Activated CD4-positive, alpha-beta memory T cell treated with anti-CD3 and anti-CD28 coated beads, Interleukin-2, amount 10 ng/mL, durations not matched to agents 7 days and 5 days (primary cell): ENCODE results near the gene KBTBD13. TPM values are rescaled to one million over a fixed set of nuclear protein-coding genes. Genes with fewer than 3 reads are reported as not detected.
"Not testable (repeated sequence)": the region's sequence is repeated elsewhere in the genome, so short reads cannot be mapped to it uniquely, and the experiment has no call there.

ENCODE experiments used
- CTCF ChIA-PET: fragments of 350-600 bp; sonication (Branson Sonifier 250); formaldehyde crosslinking; loops from one replicate; lab custom pipeline; 2021; ENCODE audit warnings: antibody characterized with exemption, inconsistent platforms; lab: Charles Lee
- POLR2A ChIA-PET: fragments of 350-600 bp; sonication (Branson Sonifier 250); formaldehyde crosslinking; loops from one replicate; lab custom pipeline; 2021; ENCODE audit warnings: antibody characterized with exemption; lab: Charles Lee
- DNase-seq: peaks from one replicate; pipeline ENCODE4 v3.0.0-alpha.2; 2020
- H3K27ac Mint-ChIP-seq: one replicate; pipeline ENCODE4 v1.8.0; 2021; ENCODE audit warnings: mild to moderate bottlenecking, mixed read lengths
- H3K27me3 Mint-ChIP-seq: one replicate; pipeline ENCODE4 v1.8.0; 2021; ENCODE audit warnings: mixed read lengths
- H3K36me3 Mint-ChIP-seq: one replicate; pipeline ENCODE4 v1.8.0; 2021; ENCODE audit warnings: low read depth, mixed read lengths
- H3K4me1 Mint-ChIP-seq: one replicate; pipeline ENCODE4 v1.8.0; 2021; ENCODE audit warnings: mixed read lengths
- H3K4me3 Mint-ChIP-seq: one replicate; pipeline ENCODE4 v1.8.0; 2021; ENCODE audit warnings: mild to moderate bottlenecking, mixed read lengths
- H3K9me3 Mint-ChIP-seq: one replicate; pipeline ENCODE4 v1.8.0; 2021; ENCODE audit warnings: mixed read lengths
- total RNA-seq, 2 experiments: library from RNA; stranded (reverse); gene quantifications; one replicate each; pipeline ENCODE4 v1.2.3, GENCODE V29; 2021

The KBTBD13 gene
- total RNA-seq, 2 experiments from 2014 or later = not detected

DNA sequence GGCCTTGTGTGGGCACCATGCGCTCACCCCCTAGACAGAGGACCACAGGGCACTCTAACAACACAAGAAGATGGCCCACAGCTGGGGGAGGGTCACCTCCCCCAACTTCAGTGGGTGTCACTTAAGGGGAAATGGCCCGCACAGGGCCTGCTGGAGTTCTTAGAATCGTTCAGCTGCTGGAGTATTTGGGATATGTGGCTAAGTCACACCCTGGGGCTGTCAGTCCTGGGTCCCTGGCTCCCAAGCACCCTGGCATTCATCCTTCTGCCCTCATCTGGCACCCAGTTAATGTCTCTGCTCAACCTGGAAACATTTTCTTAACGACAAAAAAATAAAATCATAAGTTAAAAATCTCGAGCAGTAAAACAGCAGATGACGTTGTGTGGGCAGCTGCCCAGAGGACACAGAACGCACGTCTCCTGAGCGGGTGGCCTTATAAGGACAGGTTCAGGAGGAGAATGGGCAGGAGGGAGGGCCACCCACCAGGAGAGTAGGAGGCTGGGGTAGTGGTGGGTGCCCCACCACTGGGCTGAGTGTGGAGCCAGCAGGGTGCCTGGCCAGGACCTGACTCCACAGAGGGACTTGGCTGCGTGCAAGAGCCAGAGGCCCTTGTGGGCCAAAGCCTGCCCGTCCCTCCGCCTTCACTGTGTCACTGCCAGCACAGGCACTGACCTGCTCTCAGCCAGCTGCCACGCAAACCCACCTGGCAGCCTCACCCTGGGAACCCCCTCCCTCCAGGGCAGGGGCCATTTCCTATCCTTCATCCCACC, 11.5 kb downstream of the KBTBD13 start:
- ChIA-PET POLR2A (no interaction called here), CTCF (interaction anchor here (0.9 to 2.0 kb wide), 2 partner anchors 10 to 14 kb away, joined by 3 to 8 read pairs; no protein-coding TSS in a partner anchor)
- H3K4me1 Mint-ChIP-seq = peaks cover under 1% of the 10 kb centered on the region

GRCh38 chr15:65088643-65089021, 12.1 kb downstream of the KBTBD13 start:
- ChIA-PET CTCF (no interaction called here), POLR2A (no interaction called here)
- Mint-ChIP-seq H3K36me3 (no peaks in the 10 kb centered on the region), H3K9me3 (no peaks in the 10 kb centered on the region), H3K4me1 (no peaks in the 10 kb centered on the region), H3K4me3 (no peak overlapping the region), H3K27ac (no peak overlapping the region), H3K27me3 (peaks cover 11% of the 10 kb centered on the region)
- DNase-seq = no peak

More for the DNA sequence above, 11.5 kb downstream of the KBTBD13 start:
- H3K27me3 Mint-ChIP-seq = peaks cover 15% of the 10 kb centered on the region
- no peak overlapping the region for H3K4me3 Mint-ChIP-seq
- H3K27ac Mint-ChIP-seq = no peak overlapping the region
- no peak for DNase-seq
- no peaks in the 10 kb centered on the region for H3K9me3 Mint-ChIP-seq
- H3K36me3 Mint-ChIP-seq = no peaks in the 10 kb centered on the region

- H3K27me3 Mint-ChIP-seq = peaks cover 4% of the 10 kb centered on the region
- H3K4me3 Mint-ChIP-seq = no peak overlapping the region
- CTCF ChIA-PET = interaction anchor here (1.2 kb wide), 1 partner anchor 20 kb away, joined by 3 read pairs; no protein-coding TSS in a partner anchor
- H3K27ac Mint-ChIP-seq = no peak overlapping the region
- no peaks in the 10 kb centered on the region for H3K4me1 Mint-ChIP-seq
- DNase-seq = no peak
- POLR2A ChIA-PET = no interaction called here
- no peaks in the 10 kb centered on the region for H3K36me3 Mint-ChIP-seq
- no peaks in the 10 kb centered on the region for H3K9me3 Mint-ChIP-seq
Observed at GRCh38 chr15:65089206-65089824, 12.8 kb downstream of the KBTBD13 start.

DNA sequence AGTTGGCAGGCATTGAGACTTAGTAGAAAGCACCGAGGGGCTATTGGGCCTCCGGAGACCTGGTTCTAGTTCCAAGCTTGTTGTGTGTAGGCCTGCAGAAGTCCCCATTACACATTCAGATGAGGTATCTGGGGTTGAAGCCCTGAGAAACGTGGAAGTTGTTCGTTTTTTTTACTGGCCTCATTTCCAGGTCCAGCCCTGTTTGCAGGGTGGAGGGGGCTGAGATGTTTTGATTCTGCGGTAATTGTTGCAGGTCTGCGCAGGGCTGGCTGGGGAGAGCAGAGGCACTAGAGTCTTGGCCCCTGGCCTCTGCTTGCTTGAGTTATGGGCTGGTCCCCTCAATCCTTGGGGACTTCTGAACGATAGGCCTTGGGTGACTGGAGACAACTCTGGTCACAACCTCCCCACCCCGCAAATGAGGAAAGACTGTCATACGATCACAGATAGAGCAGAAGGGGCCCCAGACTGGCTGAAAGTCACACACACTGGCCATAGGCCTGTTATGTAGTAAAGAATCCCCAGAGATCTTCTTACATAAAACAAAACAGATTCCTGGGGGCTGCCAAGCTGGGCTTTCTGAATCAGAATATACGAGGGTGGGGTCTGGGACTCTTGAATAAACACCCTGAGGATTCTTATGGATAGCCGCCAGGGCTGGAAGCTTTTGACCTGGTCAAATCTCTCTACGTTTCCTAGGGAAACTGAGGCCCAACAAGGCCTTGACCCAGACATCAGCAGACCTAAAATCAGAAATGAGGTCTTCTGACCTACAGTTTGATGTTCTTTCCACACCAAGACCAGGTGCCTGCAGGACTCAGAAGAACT, 15.6 kb downstream of the KBTBD13 start:
- no peak for DNase-seq
- ChIA-PET CTCF (interaction anchor here (2.1 kb wide), 1 partner anchor 9 kb away, joined by 7 read pairs; no protein-coding TSS in a partner anchor), POLR2A (no interaction called here)
- Mint-ChIP-seq H3K27me3 (no peaks in the 10 kb centered on the region), H3K36me3 (no peaks in the 10 kb centered on the region), H3K4me3 (no peak overlapping the region), H3K4me1 (no peaks in the 10 kb centered on the region), H3K27ac (no peak overlapping the region), H3K9me3 (no peaks in the 10 kb centered on the region)

DNA sequence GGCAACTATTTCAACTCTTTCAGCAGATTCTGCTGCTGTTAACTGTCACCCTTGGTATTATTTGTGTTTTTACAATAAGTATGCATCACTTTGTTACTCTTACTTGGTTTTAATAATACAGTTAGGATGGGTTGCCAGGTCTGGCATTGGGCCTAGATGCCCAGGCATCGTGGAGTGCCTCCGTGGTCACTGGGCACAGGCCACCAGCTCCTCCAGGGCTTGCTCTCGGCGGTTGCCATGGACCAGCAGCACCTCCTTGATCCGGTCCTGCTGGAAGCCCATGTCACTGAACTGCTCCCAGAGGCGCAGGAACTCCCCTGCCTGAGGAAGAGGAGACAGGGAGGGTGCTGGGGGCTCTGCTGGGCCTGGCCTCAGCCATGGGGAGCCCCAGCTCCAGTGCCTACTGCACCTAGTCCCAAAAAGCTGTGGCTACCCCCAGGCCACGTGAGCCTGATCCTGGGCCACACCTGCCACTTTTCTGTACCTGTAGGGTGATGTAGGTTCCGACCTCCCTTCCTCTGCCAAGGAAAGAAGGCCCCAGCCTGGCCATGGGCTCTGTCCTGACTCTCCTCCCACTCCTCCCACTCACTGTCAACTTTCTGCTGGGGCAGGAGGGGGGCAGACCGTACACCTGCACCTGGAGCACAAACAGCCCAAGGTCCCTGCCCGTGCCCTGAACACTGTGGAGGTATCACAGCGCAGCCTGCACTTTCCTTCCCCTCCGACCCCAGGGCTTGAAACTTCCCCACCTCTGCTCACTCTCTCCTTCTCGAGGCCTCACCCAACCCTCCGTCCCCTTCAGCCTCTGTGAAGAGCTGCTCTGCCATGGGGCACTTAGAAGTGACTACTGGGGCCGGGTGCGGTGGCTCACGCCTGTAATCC, 16.6 kb downstream of the KBTBD13 start:
- ChIA-PET POLR2A (no interaction called here), CTCF (interaction anchor here (2.1 kb wide), 1 partner anchor 8 kb away, joined by 7 read pairs; no protein-coding TSS in a partner anchor)
- Mint-ChIP-seq H3K27ac (no peak overlapping the region), H3K27me3 (no peaks in the 10 kb centered on the region), H3K9me3 (no peaks in the 10 kb centered on the region), H3K36me3 (peaks cover 2% of the 10 kb centered on the region), H3K4me3 (no peak overlapping the region), H3K4me1 (no peaks in the 10 kb centered on the region)
- no peak for DNase-seq

DNA sequence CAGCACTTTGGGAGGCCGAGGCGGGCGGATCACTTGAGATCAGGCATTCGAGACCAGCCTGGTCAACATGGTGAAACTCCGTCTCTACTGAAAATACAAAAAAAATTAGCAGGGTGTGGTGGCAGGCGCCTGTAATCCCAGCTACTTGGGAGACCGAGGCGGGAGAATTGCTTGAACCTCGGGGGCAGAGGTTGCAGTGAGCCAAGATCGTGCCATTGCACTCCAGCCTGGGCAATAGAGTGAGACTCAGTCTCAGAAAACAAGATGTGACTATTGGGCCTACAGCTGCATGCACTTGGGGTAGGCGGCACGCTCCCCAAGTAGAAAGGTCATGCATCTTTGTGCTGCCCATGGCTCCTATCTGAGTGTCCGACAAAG, 17.2 kb downstream of the KBTBD13 start:
- CTCF ChIA-PET = interaction anchor here (2.1 kb wide), 1 partner anchor 8 kb away, joined by 7 read pairs; no protein-coding TSS in a partner anchor
- H3K27ac Mint-ChIP-seq, H3K4me1 Mint-ChIP-seq, H3K9me3 Mint-ChIP-seq, H3K36me3 Mint-ChIP-seq, DNase-seq, H3K27me3 Mint-ChIP-seq, H3K4me3 Mint-ChIP-seq: not testable (repeated sequence)
- POLR2A ChIA-PET = interaction anchor here (1.3 kb wide), 1 partner anchor 211 kb away, joined by 3 read pairs; the partner anchor contains the start of gene RNU5B-1

DNA sequence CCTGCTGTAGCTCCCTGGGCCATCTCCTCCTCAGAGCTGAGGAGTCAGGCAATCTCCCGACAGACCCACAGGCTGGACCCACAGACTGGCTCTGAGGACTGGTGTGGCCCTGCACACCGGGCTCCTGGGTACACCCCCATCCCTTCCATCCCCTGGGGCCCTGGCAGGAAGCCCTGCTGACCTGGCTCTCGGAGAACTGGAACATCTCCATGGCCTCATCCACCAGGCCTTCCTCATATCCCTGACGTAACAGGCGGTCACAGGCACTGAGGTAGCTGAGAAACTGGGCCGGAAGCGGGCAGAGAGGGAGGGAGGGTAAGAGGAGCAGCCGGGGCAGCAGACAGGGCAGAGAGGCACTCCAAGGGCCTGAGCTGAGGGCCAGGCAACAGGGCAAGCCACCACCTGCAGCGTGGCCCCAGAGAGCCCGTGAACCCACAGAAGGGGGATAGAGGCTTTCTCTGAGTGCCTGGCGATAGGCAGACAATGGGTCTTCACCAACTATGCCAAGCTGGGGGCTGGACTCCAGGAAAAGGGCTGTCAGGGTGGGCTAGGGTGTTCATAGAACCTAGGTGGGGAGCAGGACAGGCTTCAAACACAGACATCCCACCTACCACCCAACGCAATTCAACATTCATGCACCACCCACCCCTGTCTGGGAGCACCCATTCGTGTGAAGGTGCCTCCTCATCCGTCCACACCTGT, 17.9 kb downstream of the KBTBD13 start:
- peaks cover 6% of the 10 kb centered on the region for H3K36me3 Mint-ChIP-seq
- DNase-seq = no peak
- no peaks in the 10 kb centered on the region for H3K27me3 Mint-ChIP-seq
- CTCF ChIA-PET = no interaction called here
- H3K4me3 Mint-ChIP-seq = no peak overlapping the region
- H3K9me3 Mint-ChIP-seq = no peaks in the 10 kb centered on the region
- POLR2A ChIA-PET = interaction anchor here (1.3 kb wide), 1 partner anchor 210 kb away, joined by 3 read pairs; the partner anchor contains the start of gene RNU5B-1
- H3K27ac Mint-ChIP-seq = no peak overlapping the region
- H3K4me1 Mint-ChIP-seq = no peaks in the 10 kb centered on the region

DNA sequence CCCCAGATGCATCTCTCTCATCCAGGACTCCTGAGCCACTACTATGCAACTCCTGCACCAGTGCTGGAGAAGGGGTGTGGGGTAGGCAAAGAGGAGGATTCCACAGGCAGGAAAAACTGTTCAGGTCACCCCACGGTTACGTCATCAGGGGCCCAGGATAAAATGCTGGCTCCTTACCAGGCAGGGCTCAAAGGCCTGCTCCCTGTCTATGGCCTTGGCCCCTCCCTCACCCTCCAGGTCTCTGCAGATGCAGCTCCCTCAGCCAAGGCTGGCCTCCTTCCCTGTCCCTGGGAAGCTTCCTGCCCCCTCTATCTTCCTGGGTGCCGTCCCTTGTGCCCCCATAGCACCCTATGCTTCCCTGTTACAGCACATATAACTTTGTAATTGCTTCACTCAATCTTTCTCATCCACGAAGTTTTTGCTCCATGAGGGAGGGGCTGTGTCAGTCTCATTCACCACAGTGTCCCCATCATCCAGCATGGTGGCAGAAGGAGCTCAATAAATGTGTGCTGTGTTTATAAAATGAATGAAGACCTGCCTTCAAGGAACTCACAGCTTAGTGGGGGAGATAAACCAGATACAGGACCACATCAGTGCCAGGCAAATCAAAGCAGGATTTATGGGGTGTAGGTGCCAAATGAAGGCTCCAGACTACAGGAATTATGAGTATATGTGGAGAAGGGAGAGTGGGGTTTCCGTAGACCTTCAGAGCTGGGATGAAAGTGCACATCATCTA, 18.6 kb downstream of the KBTBD13 start:
- no peaks in the 10 kb centered on the region for H3K27me3 Mint-ChIP-seq
- ChIA-PET CTCF (interaction anchor here (0.9 kb wide), 1 partner anchor 17 kb away, joined by 3 read pairs; no protein-coding TSS in a partner anchor), POLR2A (interaction anchor here (1.3 kb wide), 1 partner anchor 209 kb away, joined by 3 read pairs; the partner anchor contains the start of gene RNU5B-1)
- no peaks in the 10 kb centered on the region for H3K9me3 Mint-ChIP-seq
- H3K36me3 Mint-ChIP-seq = peaks cover 6% of the 10 kb centered on the region
- no peak overlapping the region for H3K4me3 Mint-ChIP-seq
- DNase-seq = no peak
- H3K27ac Mint-ChIP-seq = no peak overlapping the region
- H3K4me1 Mint-ChIP-seq = no peaks in the 10 kb centered on the region

- POLR2A ChIA-PET = no interaction called here
- Mint-ChIP-seq H3K4me3 (no peak overlapping the region), H3K9me3 (no peaks in the 10 kb centered on the region), H3K27ac (no peak overlapping the region), H3K27me3 (no peaks in the 10 kb centered on the region), H3K36me3 (peaks cover 6% of the 10 kb centered on the region), H3K4me1 (no peaks in the 10 kb centered on the region)
- CTCF ChIA-PET = interaction anchor here (0.9 kb wide), 1 partner anchor 18 kb away, joined by 3 read pairs; no protein-coding TSS in a partner anchor
- DNase-seq = no peak
Observed at GRCh38 chr15:65095747-65096104, 19.2 kb downstream of the KBTBD13 start.

DNA sequence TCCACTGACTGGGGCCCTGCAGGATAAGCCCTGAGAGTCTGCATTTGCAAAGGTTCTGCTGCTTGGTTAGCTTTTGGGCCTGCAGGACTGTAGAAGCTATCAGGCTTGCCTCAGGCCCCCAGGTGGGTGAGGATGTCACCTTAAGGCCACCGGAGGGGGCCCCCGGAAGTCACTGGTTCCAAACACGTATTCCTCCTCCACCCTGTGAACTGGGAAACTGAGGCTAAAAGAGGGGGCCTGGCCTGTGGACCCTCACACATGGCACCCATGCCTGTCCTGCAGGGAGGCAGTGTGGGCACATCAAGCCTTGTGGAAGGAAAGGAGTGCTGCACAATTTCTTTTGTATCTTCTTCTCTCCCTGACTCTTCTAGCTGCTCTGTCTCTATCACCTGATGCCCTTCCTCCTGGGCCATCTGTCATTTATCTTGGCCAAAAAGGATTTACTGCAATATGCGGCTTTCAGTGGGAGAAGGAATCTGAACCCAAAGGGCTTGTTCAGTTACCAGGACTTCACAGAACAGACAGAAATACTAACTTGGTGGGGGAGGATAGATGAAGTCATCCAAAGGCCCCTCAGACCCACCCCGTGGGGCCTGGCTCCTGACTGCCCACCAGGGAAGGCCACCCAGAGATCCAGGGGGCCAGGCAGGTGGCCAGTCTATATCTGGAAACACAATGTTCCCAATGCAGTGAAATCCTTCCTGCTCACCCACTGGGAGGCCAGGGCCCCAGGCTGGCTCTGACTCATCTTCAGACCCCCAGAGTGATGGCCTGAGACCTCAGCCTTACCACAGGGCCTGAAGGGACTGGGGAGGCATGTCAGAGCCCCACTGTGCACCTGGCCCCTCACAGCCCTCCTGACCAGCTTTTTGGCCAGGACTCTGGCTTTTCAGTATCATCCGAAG, 20.2 kb downstream of the KBTBD13 start:
- CTCF ChIA-PET = no interaction called here
- Mint-ChIP-seq H3K4me3 (no peak overlapping the region), H3K36me3 (peaks cover 12% of the 10 kb centered on the region), H3K27me3 (no peaks in the 10 kb centered on the region), H3K27ac (no peak overlapping the region), H3K9me3 (no peaks in the 10 kb centered on the region), H3K4me1 (no peaks in the 10 kb centered on the region)
- POLR2A ChIA-PET = no interaction called here
- DNase-seq = no peak
